Jurkat, Clone E6-1 (cell line): ENCODE measurements around the gene ALDH8A1. TPM values are rescaled to one million over a fixed set of nuclear protein-coding genes. Genes with fewer than 3 reads are reported as not detected.

Experiments
- DNase-seq: peaks from one replicate; pipeline ENCODE4 v3.0.0-alpha.2; 2011; ENCODE audit warnings: low read depth, low spot score
- H3K4me3 ChIP-seq: 2 replicates; pipeline ENCODE4 v1.5.1; 2011; ENCODE audit warnings: mild to moderate bottlenecking, low read length, control low read depth, moderate library complexity
- polyA plus RNA-seq: library from polyadenylated mRNA; unstranded; fragments of >200 nt; gene quantifications from one replicate; pipeline ENCODE4 v1.2.1, GENCODE V29; 2012; ENCODE audit warnings: missing spikeins; ENCODE audit not compliant: insufficient read length, insufficient read depth

ALDH8A1 gene, protein sequence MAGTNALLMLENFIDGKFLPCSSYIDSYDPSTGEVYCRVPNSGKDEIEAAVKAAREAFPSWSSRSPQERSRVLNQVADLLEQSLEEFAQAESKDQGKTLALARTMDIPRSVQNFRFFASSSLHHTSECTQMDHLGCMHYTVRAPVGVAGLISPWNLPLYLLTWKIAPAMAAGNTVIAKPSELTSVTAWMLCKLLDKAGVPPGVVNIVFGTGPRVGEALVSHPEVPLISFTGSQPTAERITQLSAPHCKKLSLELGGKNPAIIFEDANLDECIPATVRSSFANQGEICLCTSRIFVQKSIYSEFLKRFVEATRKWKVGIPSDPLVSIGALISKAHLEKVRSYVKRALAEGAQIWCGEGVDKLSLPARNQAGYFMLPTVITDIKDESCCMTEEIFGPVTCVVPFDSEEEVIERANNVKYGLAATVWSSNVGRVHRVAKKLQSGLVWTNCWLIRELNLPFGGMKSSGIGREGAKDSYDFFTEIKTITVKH
- polyA plus RNA-seq, result 0.45 TPM

DNA sequence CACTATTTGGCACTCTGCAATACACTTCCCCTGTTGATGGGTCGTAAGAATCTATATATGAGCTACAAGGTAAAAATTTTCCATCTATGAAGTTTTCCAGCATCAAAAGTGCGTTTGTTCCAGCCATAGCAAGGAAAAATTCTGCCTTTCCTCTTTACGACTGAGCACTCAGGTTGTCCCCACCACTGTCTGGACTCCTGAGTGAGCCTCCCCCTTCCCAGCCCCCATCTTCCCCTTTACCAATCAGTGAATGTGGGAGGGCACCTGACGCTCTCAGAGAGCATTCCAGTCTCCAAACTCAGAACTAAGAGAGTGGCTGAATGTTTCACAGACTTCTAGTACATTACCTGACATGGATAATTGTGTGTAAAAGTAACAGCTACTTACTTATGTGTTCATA lies at the start of gene ALDH8A1:
TSS of gene ALDH8A1 (minus strand) at position 175 of the 400 bp plus-strand sequence. CDS start at position 127, 48 bp downstream.
- no peak for DNase-seq
- H3K4me3 ChIP-seq, result no peak within 1 kb of the TSS

DNA sequence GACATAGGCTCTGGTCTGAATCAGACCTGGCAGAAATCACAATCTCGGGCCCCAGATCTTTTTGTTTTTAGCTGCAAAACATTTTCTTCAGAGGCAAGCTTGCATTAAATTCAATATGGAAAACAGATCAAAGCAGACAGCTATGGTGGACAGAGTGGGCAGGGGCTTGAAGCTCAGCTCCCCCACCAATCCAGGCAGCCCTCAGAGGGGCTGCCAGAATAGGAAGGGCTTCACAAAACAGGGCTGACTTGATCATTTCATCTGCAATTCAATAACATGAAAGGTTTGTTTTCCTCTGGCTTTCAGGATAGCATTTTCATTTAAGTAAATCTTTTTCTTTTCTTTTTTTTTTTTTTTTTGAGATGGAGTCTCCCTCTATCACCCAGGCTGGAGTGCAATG lies 49.2 kb upstream of the ALDH8A1 start:
- DNase-seq, result no peak
- H3K4me3 ChIP-seq, result no peak overlapping the region

DNA sequence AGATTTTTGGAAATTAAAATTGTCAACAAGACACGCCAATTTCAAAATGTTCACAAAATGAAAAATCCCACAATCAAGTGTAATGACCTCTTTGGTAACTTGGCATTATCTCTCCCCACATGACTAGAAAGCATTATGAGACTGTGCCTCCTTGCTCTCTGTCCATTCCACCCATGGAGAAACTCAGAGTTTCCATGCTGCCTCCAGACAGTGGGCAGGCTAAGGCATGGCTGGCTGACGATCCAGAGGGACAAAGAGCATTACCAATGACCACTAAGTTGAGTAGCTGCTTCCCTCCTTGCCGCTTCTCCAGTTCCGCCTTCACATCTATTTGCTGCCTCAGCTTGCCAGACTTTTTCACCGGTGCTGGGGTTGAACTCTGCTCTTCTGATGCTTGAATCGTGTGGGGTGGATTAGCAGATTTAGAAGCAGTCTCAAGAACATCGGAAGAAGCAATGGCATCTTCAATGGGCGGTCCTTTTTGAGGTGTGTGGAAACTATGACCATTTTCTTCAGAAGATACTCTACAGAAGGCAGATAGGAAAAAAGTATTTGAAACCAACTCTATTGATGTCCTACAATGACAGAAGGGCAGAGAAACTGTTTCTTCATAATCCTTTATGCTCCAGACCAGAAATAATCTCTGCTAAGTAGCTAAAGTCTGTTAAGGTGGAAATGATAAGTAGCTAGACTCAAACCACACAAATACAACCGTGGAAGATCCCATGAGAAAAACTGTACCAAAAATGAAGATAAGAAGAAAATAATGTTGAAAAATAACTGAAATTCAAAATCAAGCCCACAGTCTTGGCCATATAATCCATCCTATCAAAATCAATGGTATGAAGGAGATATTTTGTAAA lies 47.5 kb upstream of the ALDH8A1 start:
- no peak for DNase-seq
- H3K4me3 ChIP-seq, result no peak overlapping the region

DNA sequence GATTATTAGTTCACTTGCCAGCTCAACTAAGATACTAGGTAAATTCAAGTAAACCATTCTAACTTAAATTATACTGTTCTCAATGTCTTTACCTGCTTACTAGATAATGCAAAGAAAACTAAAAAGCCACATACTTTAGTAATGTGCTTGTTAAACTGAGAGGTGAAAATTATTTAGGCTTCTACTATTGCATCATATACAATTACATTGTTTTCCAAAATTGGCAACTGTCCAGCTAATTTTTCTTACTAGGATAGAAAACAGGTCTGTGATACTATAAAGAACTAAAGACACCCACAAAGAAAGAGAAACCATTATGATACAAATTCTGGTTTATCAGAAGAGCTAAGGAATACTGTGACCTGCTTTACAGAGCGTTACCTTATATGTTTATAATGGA lies 45.6 kb upstream of the ALDH8A1 start:
- no peak overlapping the region for H3K4me3 ChIP-seq
- DNase-seq, result no peak

DNA sequence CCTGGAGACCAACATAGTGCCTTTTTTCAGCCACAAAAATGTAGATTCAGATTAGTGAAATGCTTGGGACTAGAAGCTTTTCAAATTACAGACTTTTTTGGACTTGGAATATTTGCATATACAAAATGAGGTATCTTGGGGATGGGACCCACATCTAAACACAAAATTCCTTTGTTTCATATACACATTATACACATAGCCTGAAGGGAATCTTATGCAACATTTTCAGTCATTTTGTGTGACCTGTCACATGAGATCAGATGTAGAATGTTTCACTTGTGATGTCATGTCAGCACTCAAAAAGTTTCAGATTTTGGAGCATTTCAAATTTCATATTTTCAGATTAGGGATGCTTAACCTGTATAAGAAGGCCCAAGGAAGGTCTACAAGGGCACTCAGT lies 44.5 kb upstream of the ALDH8A1 start:
- H3K4me3 ChIP-seq, result no peak overlapping the region
- DNase-seq, result no peak

DNA sequence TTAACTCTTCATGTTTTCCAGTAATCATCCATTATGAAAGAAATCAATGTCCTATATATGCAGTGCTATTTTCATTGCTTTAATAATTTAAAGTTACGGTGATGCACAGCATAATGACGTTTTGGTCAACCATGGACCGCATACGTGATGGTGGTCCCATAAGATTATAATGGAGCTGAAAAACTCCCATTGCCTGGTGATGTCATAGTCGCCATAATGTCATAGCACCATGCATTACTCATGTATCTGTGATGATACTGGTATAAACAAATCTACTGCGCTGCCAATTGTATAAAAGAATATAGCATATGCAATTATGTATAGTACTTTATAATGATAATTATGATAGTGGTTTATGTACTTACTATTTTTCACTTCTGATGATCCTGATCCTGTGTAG lies 42.3 kb upstream of the ALDH8A1 start:
- DNase-seq, result no peak
- H3K4me3 ChIP-seq, result no peak overlapping the region

DNA sequence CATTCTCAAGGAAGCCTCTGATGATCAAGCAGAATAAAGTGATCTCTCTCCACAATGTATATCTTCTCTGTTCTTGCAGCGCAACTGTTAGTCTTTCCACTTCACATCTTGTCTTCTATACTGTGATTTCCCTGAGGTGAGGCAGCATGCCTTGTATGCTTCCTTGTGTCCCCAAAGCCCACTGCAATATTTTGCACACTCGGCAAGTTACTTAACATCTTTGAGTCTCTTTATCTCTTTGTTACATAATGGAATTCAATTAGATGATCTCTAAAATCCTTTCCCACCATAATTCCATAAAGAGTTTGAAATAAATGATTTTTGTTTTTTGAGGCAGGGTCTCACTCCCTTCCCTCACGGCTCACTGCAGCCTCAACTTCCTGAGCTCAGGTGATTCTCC lies 40.4 kb upstream of the ALDH8A1 start:
- no peak overlapping the region for H3K4me3 ChIP-seq

DNA sequence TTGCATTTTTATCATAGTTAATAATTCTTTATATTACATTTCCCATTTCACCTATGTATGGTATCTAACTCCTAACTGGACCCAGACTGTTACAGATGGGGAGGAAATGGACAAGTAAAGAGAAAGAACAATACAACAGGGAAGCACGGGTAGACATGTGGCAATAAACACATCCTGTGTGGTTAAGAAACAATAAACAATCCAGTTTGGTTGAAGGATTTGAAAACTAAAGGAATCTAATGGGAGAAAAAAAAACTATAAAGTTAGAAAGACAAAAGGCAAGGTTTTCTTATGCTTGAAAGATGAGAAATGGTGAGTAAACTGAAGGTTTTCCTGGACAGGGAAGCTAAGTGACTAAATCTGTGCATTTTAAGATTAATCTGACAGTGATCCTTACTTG lies 34.9 kb upstream of the ALDH8A1 start:
- DNase-seq, result no peak
- H3K4me3 ChIP-seq, result no peak overlapping the region

More for the DNA sequence above, 40.4 kb upstream of the ALDH8A1 start:
- no peak for DNase-seq

DNA sequence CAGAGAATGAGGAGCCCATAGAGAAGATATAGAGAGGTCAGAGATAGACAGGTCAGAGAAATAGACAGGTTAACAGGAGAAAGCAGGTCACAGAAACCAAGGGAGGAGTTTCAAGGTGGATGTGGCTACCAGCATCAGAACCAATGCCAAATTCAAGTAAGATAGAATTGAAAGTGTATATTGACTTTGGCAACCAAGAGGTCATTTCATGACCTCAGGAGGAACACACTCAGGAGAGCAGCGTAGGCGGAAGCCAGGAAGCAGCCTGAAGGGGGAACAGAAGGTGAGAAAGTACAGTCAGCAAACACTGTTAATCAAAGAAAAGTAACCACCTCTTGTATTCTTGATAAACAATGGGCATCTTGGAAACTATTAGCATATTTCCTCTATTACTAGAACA lies 33.9 kb upstream of the ALDH8A1 start:
- H3K4me3 ChIP-seq, result no peak overlapping the region
- DNase-seq, result no peak

DNA sequence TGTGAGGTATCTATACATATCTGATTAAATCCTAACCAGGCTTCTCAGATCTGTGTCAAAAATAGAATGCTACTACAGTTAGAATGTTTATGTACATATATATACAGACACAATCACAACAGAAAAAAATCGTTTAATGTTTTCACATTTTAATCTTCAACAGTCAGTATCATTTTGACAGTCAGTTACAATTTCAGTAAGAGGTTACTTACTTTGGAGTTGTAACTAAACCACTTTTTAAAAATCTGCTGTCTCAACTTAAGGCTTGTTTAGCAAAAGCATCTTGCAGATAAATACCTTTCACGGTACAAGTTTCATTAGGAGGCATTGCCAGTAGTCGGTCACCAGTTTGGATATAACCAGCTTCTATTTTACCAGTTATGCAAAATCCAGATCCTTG lies 32.3 kb upstream of the ALDH8A1 start:
- H3K4me3 ChIP-seq, result no peak overlapping the region
- no peak for DNase-seq

DNA sequence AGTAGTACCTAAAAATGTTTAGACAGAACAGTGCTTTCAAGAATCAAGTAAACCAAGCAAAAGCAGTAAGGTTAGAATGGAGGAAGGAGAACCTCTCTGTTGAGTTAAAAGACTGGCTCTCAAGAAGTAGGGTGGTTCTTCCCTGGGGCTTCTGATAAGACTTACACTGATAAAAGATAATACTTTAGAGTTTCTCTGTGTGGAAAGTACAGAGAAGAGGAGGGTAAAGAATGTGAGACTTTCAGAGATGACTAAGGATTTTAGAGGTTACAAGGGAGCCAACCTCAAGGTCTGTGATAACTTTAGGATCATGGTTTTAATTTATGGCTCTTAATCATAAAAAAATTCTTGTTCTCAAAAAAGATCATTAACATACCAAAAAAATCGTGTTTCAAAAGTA lies 30.9 kb upstream of the ALDH8A1 start:
- no peak for DNase-seq
- H3K4me3 ChIP-seq, result no peak overlapping the region

DNA sequence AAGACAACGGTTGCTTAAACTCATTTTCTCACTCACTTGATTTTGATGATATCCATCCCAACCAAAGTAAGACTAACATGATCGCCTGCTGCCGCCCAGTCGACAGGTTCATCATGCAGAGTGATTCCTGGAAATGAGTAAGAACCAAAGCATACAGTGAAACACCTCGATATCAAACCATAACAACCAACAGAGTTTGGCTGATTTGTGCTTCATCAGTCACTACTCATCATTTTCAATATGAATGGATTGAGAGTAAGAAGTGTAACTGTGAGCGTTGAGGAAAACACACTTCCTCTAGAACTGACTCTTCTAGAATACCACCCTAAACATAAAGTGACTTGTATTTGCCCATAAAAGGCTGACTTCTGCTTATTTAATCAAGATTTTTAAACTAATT lies 29.2 kb upstream of the ALDH8A1 start:
- DNase-seq, result no peak
- no peak overlapping the region for H3K4me3 ChIP-seq

DNA sequence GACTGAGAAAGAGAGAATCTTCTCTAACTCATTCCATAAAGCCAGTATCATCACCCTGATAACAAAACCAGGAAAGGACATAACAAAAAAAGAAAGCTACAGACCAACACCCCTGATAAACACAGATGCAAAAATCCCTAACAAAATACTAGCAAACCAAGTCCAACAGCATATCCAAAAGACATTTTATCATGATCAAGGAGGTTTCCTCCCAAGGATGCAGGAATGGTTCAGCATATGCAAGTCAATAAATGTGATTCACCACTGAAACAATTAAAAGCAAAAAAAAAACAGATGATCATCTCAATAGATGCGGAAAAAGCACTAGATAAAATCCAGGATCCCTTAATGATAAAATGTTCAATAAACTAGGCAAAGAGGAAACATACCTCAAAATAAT lies 24.5 kb upstream of the ALDH8A1 start:
- no peak for DNase-seq

DNA sequence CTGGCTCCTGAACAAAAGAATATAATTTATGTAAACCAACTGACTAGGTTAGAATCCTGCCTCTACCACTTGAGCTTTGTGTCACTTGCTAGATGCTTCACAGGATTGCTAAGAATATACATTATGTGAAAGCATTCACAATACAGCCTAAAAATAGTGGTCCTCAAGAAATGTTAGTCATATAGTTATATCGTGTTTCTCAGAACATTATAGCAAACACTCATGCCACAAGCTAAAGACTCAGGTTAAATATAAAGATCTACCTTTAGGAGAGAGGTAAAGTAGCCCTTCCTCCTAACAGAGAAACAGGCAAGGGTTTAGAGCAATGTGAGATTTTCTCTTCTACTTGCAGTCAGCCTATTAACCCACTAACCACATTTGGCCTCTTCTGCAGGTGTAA lies 17.8 kb upstream of the ALDH8A1 start:
- no peak overlapping the region for H3K4me3 ChIP-seq
- DNase-seq, result no peak

More for the DNA sequence above, 24.5 kb upstream of the ALDH8A1 start:
- H3K4me3 ChIP-seq, result no peak overlapping the region

DNA sequence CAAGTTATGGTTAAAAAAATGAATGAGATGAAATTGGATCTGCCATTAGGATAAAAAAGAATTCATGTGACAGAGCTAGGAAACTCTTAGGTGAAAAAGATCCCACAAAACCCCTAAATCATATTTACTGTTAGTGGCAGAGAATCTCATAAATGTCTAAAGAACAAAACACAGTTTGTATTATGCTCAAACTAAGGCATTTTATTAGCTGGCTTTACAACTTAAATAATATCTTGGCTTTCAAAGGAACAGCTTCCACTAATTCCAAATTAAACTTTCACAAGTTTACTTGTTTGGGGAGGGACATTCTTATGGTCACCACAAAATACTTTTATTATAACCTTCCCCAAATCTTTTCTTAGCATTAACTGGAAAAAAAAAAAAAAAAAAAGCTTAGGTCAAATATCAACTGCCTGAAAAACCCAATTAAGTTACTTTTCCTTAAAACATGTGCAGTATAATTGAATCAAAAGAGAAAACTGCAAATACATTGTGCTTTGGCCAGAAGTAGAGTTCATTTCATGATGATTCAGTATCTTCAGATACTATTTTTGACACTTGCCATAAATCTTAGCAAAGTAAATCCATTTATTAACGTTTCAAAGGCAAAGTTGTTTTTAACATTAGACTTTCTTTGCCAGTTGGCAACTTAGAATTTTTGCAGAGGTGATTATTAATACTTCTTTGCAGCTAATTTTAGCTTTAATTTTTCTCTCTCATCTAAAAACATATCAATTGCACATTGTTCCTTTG lies 14.7 kb upstream of the ALDH8A1 start:
- no peak for DNase-seq
- H3K4me3 ChIP-seq, result no peak overlapping the region

DNA sequence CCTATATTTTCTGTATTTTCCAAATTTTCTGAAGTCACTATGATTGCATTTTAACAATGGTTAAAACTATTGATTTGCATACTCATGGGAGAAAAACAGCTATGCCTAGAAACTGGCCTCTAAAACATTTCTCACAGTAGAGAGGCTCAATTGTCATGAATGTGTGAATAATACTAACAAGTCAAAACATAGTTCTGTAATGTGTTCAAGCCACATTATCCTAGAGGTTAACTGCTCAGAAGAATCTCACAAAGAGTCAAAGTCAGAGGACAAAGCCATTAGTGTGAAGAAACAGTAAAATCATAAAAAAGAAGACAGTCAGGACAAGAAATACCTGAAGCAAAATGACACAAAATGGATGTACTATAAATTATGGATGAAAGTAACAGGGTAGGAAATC lies 12.5 kb upstream of the ALDH8A1 start:
- H3K4me3 ChIP-seq, result no peak overlapping the region
- DNase-seq, result no peak

DNA sequence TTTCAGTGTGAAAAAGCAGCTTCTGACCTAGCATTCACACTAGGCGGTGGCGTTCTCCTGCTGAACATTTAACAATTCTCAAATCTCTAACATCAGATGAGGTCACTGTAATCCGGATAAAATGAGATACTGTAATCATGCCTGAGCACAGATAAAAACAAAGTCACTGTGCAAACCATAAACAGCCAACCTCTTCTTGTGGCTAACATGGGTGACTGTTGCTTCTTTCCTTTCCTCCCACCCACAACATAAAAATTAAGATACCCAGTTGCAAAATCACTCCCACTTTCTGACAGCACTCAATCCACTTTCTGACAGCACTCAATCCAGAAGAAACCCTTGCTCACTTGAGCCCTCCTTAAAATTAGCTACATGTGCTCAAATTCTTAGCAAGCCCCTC lies 11.5 kb upstream of the ALDH8A1 start:
- H3K4me3 ChIP-seq, result no peak overlapping the region
- peak; percentile 60 for DNase-seq

DNA sequence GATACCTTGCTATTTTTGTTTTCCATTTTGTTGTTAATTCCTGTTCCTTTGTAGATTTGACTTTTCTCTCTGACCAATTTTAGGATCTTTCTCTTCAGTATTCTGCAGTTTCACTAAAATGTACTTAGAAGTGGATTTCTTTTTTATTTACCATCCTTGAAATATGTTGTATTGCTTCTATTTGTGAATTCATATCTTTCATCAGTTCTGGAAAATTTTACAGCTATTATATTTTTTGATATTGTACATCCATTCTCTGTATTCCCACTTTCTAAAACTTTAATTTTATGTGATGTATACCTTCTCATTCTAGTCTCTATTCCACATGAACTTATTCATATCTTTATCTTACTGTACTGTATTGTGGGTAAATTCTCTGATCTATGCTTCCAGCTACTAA lies 9.7 kb upstream of the ALDH8A1 start:
- no peak for DNase-seq
- no peak overlapping the region for H3K4me3 ChIP-seq

DNA sequence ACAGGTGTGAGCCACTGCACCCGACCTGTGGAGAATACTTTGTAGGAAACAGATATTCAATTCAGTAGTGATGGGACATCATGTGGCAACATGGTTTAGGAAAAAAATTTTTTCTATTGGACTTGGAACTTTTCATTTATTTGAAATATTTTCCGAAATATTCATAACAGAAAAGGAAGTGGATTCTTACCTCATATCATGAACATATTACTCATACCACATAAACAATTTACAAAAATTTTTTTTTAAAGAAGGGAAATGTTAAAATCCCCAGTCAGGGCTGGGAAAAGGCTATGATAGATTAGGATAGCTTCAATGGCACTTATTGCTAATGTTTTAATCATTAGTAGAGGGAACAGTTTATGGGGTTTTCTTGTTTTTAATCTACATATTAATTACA lies 6.8 kb upstream of the ALDH8A1 start:
- DNase-seq, result no peak
- H3K4me3 ChIP-seq, result no peak overlapping the region
